H9 (cell line): ENCODE results near the gene ZNF846. TPM values are rescaled to one million over a fixed set of nuclear protein-coding genes. Genes with fewer than 3 reads are reported as not detected.

ENCODE experiments used
- DNase-seq: peaks from one replicate; pipeline ENCODE4 v3.0.0-alpha.2; 2017
- H2AFZ ChIP-seq: one replicate; pipeline ENCODE4 v1.6.1; 2013; ENCODE audit warnings: mild to moderate bottlenecking, low read length, control low read depth, moderate library complexity
- H2AK5ac ChIP-seq: 2 replicates; pipeline ENCODE4 v1.6.1; 2013; ENCODE audit warnings: low read length, control low read depth, mixed read lengths; ENCODE audit not compliant: insufficient read length
- H2BK120ac ChIP-seq: one replicate; pipeline ENCODE4 v1.6.1; 2013; ENCODE audit warnings: low read depth, mild to moderate bottlenecking, low read length, control low read depth, inconsistent platforms; ENCODE audit not compliant: poor library complexity, severe bottlenecking
- H2BK12ac ChIP-seq: 2 replicates; pipeline ENCODE4 v1.6.1; 2013; ENCODE audit warnings: low read length, control low read depth, mixed read lengths, low read depth; ENCODE audit not compliant: insufficient read length
- H2BK15ac ChIP-seq: 2 replicates; pipeline ENCODE4 v1.6.1; 2013; ENCODE audit warnings: low read depth, low read length, control low read depth
- H2BK20ac ChIP-seq: one replicate; pipeline ENCODE4 v1.6.1; 2013; ENCODE audit warnings: low read depth, mild to moderate bottlenecking, low read length, control low read depth, inconsistent platforms; ENCODE audit not compliant: poor library complexity, severe bottlenecking
- H2BK5ac ChIP-seq: 2 replicates; pipeline ENCODE4 v1.6.1; 2013; ENCODE audit warnings: low read length, control low read depth, mixed read lengths; ENCODE audit not compliant: insufficient read length
- H3K14ac ChIP-seq: 2 replicates; pipeline ENCODE4 v1.6.1; 2013; ENCODE audit warnings: low read length, control low read depth; ENCODE audit not compliant: insufficient read depth
- H3K18ac ChIP-seq: 2 replicates; pipeline ENCODE4 v1.6.1; 2013; ENCODE audit warnings: low read depth, mild to moderate bottlenecking, mixed read lengths, low read length, control low read depth; ENCODE audit not compliant: insufficient read length
- H3K23ac ChIP-seq: 2 replicates; pipeline ENCODE4 v1.6.1; 2013; ENCODE audit warnings: low read length, control low read depth, mixed read lengths, low read depth; ENCODE audit not compliant: insufficient read length
- H3K23me2 ChIP-seq: 2 replicates; pipeline ENCODE4 v1.6.1; 2013; ENCODE audit warnings: low read depth, mild to moderate bottlenecking, mixed read lengths, low read length, control low read depth; ENCODE audit not compliant: insufficient read length, poor library complexity, severe bottlenecking
- H3K27ac ChIP-seq: 2 replicates; pipeline ENCODE4 v1.5.1; 2013; ENCODE audit warnings: low read length, control low read depth, mixed read lengths, low read depth; ENCODE audit not compliant: insufficient read length
- H3K27me3 ChIP-seq: 2 replicates; pipeline ENCODE4 v1.6.1; 2013; ENCODE audit warnings: low read length, control low read depth, inconsistent platforms; ENCODE audit not compliant: insufficient read depth
- H3K4ac ChIP-seq: 2 replicates; pipeline ENCODE4 v1.6.1; 2013; ENCODE audit warnings: low read depth, mild to moderate bottlenecking, control low read depth, inconsistent platforms, low read length, moderate library complexity
- H3K4me1 ChIP-seq: 2 replicates; pipeline ENCODE4 v1.6.1; 2013; ENCODE audit warnings: low read length, control low read depth, inconsistent platforms; ENCODE audit not compliant: insufficient read depth
- H3K4me2 ChIP-seq: 2 replicates; pipeline ENCODE4 v1.6.1; 2013; ENCODE audit warnings: low read length, control low read depth, mixed read lengths; ENCODE audit not compliant: insufficient read length, insufficient read depth
- H3K56ac ChIP-seq: 2 replicates; pipeline ENCODE4 v1.6.1; 2013; ENCODE audit warnings: low read depth, mild to moderate bottlenecking, mixed read lengths, low read length, control low read depth; ENCODE audit not compliant: insufficient read length
- H3K79me1 ChIP-seq: 2 replicates; pipeline ENCODE4 v1.6.1; 2013; ENCODE audit warnings: low read depth, mild to moderate bottlenecking, moderate library complexity, low read length, control low read depth, inconsistent platforms; ENCODE audit not compliant: insufficient read depth, poor library complexity, severe bottlenecking
- H3K79me2 ChIP-seq: 2 replicates; pipeline ENCODE4 v1.6.1; 2013; ENCODE audit warnings: low read length, control low read depth, inconsistent platforms; ENCODE audit not compliant: insufficient read depth
- H3K9ac ChIP-seq: 2 replicates; pipeline ENCODE4 v1.6.1; 2013; ENCODE audit warnings: low read length, control low read depth, mixed read lengths; ENCODE audit not compliant: insufficient read length; ENCODE audit errors: extremely low read depth
- H3K9me3 ChIP-seq: one replicate; pipeline ENCODE4 v1.6.1; 2013; ENCODE audit warnings: low read depth, low read length, inconsistent platforms; ENCODE audit not compliant: control insufficient read depth
- H3T11ph ChIP-seq: one replicate; pipeline ENCODE4 v1.6.1; 2013; ENCODE audit warnings: mild to moderate bottlenecking, low read length, control low read depth, inconsistent platforms
- H4K20me1 ChIP-seq: one replicate; pipeline ENCODE4 v1.6.1; 2013; ENCODE audit not compliant: control insufficient read depth, insufficient read length, insufficient read depth
- H4K5ac ChIP-seq: 2 replicates; pipeline ENCODE4 v1.6.1; 2013; ENCODE audit warnings: low read depth, mild to moderate bottlenecking, mixed read lengths, low read length, control low read depth; ENCODE audit not compliant: insufficient read length
- H4K8ac ChIP-seq: replicated peaks from 2 replicates; pipeline ENCODE4 v1.6.1; 2013; ENCODE audit warnings: low read length, control low read depth, mixed read lengths, low read depth; ENCODE audit not compliant: insufficient read length
- H4K91ac ChIP-seq: 2 replicates; pipeline ENCODE4 v1.6.1; 2013; ENCODE audit warnings: low read depth, mild to moderate bottlenecking, moderate library complexity, mixed read lengths, low read length, control low read depth; ENCODE audit not compliant: insufficient read length
- H3K27ac Mint-ChIP-seq, 3 experiments: 2 replicates in 2 of 3; 3 replicates in 1 of 3; pipeline ENCODE4 v1.8.0; 2020 to 2021; ENCODE audit warnings: mixed read lengths in 3 of 3, mild to moderate bottlenecking in 1 of 3, moderate library complexity in 1 of 3
- H3K27me3 Mint-ChIP-seq: 2 replicates; pipeline ENCODE4 v1.8.0; 2021; ENCODE audit warnings: low read depth, mild to moderate bottlenecking, moderate library complexity, mixed read lengths
- H3K36me3 Mint-ChIP-seq, 3 experiments: 2 replicates in 2 of 3; 3 replicates in 1 of 3; pipeline ENCODE4 v1.8.0; 2020 to 2021; ENCODE audit warnings: low read depth in 3 of 3, mixed read lengths in 3 of 3; ENCODE audit not compliant: insufficient read depth in 1 of 3
- H3K4me1 Mint-ChIP-seq, 2 experiments: 2 replicates each; pipeline ENCODE4 v1.8.0; 2020; ENCODE audit warnings: mixed read lengths in 2 of 2
- H3K4me3 Mint-ChIP-seq, 2 experiments: 2 replicates in 1 of 2; 3 replicates in 1 of 2; pipeline ENCODE4 v1.8.0; 2020 to 2021; ENCODE audit warnings: mild to moderate bottlenecking in 2 of 2, mixed read lengths in 2 of 2, moderate library complexity in 1 of 2
- H3K9me3 Mint-ChIP-seq, 2 experiments: 2 replicates in 1 of 2; 3 replicates in 1 of 2; pipeline ENCODE4 v1.8.0; 2020; ENCODE audit warnings: mild to moderate bottlenecking in 2 of 2, mixed read lengths in 2 of 2, moderate library complexity in 1 of 2
- CTCF ChIP-seq: fragments of 200-600 bp; sonication (generic); conservative IDR thresholded peaks from 3 replicates; pipeline ENCODE4 v1.8.0; 2021; ENCODE audit warnings: antibody characterized with exemption, mild to moderate bottlenecking
- WGBS: extraction: QIAGEN DNeasy Blood & Tissue Kit; methylation state at CpG from one replicate; pipeline ENCODE4 v1.1.7; 2013; ENCODE audit warnings: missing lambda C conversion rate, low lambda C conversion rate, mixed read lengths; ENCODE audit not compliant: insufficient read length; ENCODE audit errors: extremely low coverage; 5-methylcytosine and 5-hydroxymethylcytosine counted together
- total RNA-seq: library from RNA; stranded (reverse); gene quantifications from 2 replicates; pipeline ENCODE4 v1.2.1, GENCODE V29; 2021

ZNF846 gene
- total RNA-seq, 1 experiment from 2014 or later, result 9.2 TPM

- H4K8ac ChIP-seq, result no peak overlapping the region
- H2BK15ac ChIP-seq, result no peak overlapping the region
- H3K9me3 ChIP-seq, result peaks cover 28% of the 10 kb centered on the region
- H3K27me3 Mint-ChIP-seq, result peaks cover 1% of the 10 kb centered on the region; the same call in 1 of the 2 replicates
- H3K79me1 ChIP-seq, result no peaks in the 10 kb centered on the region
- no peak overlapping the region for H3K9ac ChIP-seq
- no peaks in the 10 kb centered on the region for H3K79me2 ChIP-seq
- H4K91ac ChIP-seq, result no peak overlapping the region
- H2BK120ac ChIP-seq, result no peak overlapping the region
- no peak overlapping the region for H2AK5ac ChIP-seq
- H3K9me3 Mint-ChIP-seq, result peaks cover 62% of the 10 kb centered on the region in 2 experiments
- no peak overlapping the region for H3K4me2 ChIP-seq
- no peak overlapping the region for H4K5ac ChIP-seq
- DNase-seq, result no peak
- no peaks in the 10 kb centered on the region for H3K23me2 ChIP-seq
- no CpG with 5 or more reads among the region's 9 CpGs for WGBS
- H3K4ac ChIP-seq, result no peak overlapping the region
- H3K14ac ChIP-seq, result no peak overlapping the region
- H3K27ac ChIP-seq, result no peak overlapping the region
- TF ChIP-seq CTCF, result no peak
- no peak overlapping the region for H3K27ac Mint-ChIP-seq
- H2BK20ac ChIP-seq, result no peak overlapping the region
- H3K4me1 ChIP-seq, result no peaks in the 10 kb centered on the region
- no peak overlapping the region for H3K4me3 Mint-ChIP-seq
- no peak overlapping the region for H3T11ph ChIP-seq
- H2BK12ac ChIP-seq, result no peak overlapping the region
- H3K27me3 ChIP-seq, result no peaks in the 10 kb centered on the region
- no peaks in the 10 kb centered on the region for H4K20me1 ChIP-seq
- peaks cover 56 to 81% (median 69%) of the 10 kb centered on the region in 3 experiments for H3K36me3 Mint-ChIP-seq
- no peak overlapping the region for H3K56ac ChIP-seq
- no peak overlapping the region for H3K23ac ChIP-seq
- no peaks in the 10 kb centered on the region for H3K4me1 Mint-ChIP-seq
- H2BK5ac ChIP-seq, result no peak overlapping the region
- no peak overlapping the region for H2AFZ ChIP-seq
- H3K18ac ChIP-seq, result no peak overlapping the region
Observed at GRCh38 chr19:9757544-9758501, 10.7 kb downstream of the ZNF846 start.
